ENCODE results near the gene CCDC126.
"Not testable (repeated sequence)": the region's sequence is repeated elsewhere in the genome, so short reads cannot be mapped to it uniquely, and the experiment has no call there.

The CCDC126 gene

DNA sequence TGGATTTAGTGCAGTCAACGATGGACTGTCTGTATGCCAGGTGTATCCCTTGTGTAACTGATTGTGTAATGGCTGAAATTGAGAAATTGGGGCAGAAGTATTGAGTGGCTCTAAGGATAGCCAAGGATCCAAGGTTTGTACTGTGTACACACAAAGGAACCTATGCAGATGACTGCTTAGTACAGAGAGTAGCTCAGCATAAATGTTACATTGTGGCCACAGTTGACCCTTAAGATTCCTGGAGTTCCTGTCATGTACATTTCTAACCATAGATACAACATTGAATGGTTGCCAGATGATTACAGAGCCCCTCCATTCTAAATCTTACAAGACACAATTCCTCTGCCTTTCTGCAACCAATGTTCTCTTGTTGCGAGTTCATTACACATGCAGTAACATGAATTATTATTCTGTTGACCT lies 25.3 kb downstream of the CCDC126 start:
- DNase-seq (ENCODE audit: low read depth in 2 of 3, low spot score in 2 of 3), result no peak

DNA sequence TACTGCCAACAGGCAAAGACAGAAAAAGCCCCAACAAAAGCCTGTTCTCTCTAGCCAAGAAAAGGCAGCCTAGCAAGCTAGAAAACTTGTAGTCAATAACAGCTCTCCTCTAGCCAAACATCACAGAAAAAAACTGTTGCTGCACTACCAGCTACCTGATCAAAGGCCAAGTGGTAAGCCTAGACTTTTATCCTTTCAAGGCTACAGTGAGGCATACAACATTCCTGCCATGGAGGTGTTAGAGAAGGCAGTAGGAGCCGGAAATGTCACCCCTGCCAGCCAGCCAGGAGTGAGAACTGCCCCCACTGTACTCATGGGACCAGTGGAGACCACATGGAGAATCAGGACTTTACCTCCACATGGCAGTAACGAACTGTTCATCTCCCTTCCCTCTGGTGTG lies 31.2 kb downstream of the CCDC126 start:
- no peak for DNase-seq (ENCODE audit: low read depth in 2 of 3, low spot score in 2 of 3)

DNA sequence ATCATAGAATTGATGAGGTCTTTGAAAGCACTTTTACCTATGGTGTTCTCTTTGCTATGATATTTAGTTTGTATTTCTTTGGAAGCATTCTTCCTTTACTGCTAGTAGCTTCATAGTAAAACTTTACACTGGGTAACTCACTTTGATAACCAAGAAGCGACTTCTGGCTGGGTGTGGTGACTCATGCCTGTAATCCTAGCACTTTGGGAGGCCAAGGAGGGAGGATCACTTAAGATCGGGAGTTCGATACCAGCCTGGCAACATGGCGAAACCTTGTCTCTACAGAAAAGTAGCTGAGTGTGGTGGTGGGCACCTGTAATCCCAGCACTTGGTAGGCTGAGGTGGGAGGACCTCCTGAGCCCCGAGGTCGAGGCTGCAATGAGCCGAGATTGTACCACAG lies 36.2 kb downstream of the CCDC126 start:
- DNase-seq (ENCODE audit: low read depth in 2 of 3, low spot score in 2 of 3), result no peak

DNA sequence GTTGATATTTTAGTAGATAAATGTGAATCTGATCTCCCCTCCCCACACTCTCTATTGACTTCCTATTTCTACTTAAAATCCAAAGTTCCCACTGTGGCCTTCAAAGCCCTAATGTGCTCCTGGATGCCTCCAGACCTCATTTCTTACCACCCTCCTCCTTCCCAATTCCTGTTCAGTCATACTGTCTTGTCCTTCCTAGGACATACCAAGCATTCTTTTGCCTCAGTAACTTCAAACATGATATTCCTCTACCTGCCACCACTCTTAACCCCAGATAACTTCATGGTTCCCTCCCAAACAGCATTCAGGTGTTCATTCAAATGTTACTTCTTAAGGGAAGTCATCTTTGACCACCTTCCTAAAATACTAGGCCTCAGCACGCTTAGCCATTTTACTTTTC lies 48.6 kb downstream of the CCDC126 start:
- DNase-seq (ENCODE audit: low read depth in 2 of 3, low spot score in 2 of 3), result no peak

DNA sequence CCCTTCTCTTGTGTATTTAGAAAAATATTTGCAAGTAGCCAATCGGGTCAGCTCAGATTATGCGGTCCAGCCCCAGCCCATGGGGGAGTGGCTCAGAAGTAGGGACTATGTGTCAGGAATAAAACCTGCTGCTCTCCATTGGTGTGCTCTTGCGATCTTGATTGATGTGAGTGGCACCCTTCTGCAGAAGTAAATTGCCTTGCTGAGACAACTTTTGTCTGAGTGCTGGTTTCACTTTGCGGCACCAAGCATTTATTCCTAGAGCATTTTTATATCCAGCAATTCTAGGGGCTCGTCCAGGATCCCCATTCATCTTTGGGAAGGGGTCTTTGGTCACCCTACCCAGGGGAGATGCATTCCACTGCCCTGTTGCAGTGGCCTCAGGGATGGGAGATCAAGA lies 56.8 kb downstream of the CCDC126 start:
- DNase-seq (ENCODE audit: low read depth in 2 of 3, low spot score in 2 of 3), result no peak

DNA sequence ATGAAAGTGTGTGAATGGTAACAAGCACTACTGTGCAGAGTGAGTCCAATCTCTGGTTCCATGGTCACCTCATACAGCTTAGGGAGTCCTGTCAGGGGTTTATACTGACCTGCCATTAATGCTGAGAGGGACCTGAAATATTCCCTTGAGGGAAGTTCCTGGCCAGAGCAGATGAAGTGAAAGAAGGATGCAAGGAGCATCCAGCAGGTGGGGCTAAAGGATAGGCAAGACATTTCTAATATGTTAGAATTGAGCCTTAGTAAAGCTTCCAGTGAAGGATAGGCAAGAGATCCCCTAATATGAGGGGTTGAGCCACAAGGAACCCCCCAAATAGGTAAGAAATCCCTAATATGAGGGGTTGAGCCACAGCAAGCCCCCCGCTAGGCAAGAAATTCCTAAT lies 57.3 kb downstream of the CCDC126 start:
- DNase-seq (ENCODE audit: low read depth in 2 of 3, low spot score in 2 of 3), result no peak

DNA sequence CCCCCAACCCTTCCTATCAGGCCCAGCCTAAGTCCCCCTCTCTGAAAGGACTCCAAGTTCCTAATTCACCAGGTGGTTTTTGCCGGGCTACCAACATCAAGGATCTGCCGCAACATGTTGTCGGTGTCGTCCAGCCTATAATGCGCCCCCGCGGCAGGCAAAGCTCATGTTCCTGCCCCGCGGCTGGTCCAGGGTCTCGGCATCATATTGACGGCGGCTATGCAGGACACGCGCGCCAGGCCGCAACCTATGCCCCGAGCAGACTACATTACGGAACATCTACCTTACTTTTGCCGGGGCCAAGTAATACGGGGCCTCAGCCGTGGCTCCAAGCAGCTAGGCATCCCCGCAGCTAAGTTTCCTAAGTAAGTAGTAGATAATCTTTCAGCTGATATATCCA lies 58.3 kb downstream of the CCDC126 start:
- no peak for DNase-seq (ENCODE audit: low read depth in 2 of 3, low spot score in 2 of 3)

DNA sequence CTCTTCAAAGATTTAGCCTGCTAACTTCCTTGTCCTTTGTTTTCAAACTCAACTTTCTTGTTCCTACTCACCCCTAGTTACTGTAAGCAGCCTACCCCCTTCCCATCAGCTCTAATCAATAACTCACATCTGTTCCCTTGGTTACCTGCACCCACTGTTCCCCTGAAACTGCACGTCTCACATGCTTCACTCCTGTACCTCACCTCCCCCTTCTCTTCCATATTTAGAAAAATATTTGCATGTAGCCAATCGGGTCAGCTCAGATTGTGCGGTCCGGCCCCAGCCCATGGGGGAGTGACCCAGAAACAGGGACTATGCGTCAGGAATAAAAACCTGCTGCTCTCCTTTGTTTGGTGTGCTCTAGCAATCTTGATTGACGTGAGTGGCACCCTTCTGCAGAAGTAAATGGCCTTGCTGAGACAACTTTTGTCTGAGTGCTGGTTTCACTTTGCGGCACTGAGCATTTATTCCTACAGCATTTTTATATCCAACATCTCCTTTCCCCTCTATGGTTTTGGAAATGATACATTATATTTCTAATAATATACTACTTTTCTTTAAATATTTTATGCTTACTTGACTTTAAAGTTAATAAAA lies 61.7 kb downstream of the CCDC126 start:
- DNase-seq (ENCODE audit: low read depth in 2 of 3, low spot score in 2 of 3), result no peak

DNA sequence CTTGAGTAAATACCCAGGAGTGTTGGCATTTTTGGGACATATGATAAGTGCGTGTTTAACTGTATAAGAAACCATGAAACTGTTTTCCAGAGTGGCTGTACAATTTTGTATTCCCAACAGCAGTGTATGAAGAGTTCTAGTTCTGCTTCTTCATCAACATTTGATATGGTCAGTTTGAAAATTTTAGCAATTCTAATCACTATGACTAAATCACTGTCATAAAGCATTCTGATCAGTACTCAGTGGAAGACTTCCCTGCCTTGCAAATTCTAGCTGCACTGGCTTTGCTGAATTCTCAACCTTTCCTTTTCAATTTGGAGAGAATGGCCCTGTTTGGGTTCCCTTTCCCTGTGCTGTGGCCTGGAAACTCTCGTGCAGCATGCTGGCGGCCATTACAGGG lies 64.2 kb downstream of the CCDC126 start:
- no peak for DNase-seq (ENCODE audit: low read depth in 2 of 3, low spot score in 2 of 3)

DNA sequence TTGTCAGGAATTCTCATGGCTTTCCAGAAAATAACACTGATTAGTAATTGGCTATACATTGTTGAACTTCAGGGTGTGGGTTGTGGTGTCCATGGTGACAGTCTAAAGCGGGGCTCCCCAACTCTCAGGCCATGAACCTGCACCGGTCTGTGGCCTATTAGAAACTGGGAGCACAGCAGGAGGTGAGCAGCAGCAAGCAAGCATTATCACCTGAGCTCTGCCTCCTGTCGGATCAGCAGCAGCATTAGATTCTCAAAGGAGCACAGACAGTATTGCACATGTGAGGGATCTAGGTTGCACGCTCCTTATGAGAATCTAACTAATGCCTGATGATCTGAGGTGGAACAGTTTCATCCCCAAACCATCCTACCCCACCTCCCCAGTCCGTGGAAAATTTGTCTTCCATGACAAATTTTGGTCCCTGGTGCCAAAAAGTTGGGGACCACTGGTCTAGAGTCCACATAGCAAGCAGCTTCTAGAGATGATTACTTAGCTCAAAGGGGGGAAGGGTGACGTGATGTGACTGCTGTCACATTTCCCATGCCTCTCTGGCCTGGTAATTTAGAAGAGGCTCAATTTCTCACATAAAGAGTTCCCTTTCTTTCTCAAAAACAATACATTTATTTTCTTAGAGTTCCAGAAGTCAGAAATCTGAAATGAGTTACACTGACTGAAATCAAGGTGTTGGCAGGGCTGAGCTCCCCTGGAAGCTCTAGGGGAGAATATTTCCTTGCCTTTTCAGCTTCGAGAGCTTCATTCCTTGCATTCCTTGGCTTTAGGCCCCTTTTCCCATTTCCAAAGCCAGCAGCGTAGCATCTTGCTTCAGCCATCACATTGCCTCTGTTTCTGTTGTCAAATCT lies 65.2 kb downstream of the CCDC126 start:
- no peak for DNase-seq (ENCODE audit: low read depth in 2 of 3, low spot score in 2 of 3)

DNA sequence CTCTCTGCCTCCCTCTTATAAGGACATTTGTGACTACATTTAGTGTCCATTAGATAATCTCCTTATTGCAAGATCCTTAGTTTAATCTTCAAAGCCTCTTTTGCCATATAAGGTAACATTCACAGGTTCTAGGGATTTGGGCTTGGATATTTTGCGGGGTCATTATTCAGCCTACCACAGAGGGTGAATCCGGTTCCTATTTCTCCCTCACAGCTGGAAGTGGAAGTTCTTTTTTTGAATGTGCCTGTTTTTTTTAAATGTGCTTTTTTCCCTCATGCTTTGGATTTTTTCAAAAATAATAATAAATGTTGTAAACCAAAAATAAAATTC lies 65.8 kb downstream of the CCDC126 start:
- DNase-seq (ENCODE audit: low read depth in 2 of 3, low spot score in 2 of 3), result no peak

DNA sequence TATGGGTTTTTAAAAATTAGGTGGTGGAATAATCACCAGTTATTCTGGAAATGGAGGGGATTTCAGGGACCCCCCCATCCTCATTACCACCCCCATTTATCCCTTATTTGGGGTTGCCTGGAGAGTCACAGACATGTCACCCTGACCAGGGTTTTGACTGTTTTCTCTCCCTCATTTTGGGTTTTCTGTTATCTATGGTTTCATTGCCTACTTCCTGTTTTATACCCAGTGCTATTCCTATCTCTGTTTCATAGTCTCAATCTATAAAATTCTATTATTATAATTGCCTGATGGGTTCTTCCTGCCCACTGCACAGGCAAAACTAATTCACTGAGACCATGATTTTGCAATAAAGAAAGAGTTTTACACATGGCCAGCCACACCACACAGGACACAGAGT lies 66.9 kb downstream of the CCDC126 start:
- DNase-seq (ENCODE audit: low read depth in 2 of 3, low spot score in 2 of 3), result no peak

DNA sequence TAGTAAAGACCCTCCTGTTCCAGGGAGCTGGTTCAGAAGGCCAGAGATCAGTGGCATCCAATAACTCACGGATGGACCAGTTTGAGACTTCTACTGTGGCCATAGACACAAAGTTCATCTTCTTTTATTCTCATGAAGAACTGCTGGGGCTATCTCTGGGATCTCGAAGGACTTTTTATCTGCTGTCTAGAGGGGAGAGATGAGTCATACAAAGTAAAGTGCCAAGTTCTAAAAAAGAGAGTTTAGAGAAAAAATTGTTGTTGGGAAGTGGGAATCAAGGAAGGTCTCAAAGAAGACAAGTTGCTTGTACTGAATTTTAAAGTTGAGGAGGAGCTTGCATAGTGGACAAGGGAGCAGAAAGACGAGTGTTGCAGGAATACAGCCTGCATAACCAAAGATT lies 74.9 kb downstream of the CCDC126 start:
- no peak for DNase-seq (ENCODE audit: low read depth in 2 of 3, low spot score in 2 of 3)

DNA sequence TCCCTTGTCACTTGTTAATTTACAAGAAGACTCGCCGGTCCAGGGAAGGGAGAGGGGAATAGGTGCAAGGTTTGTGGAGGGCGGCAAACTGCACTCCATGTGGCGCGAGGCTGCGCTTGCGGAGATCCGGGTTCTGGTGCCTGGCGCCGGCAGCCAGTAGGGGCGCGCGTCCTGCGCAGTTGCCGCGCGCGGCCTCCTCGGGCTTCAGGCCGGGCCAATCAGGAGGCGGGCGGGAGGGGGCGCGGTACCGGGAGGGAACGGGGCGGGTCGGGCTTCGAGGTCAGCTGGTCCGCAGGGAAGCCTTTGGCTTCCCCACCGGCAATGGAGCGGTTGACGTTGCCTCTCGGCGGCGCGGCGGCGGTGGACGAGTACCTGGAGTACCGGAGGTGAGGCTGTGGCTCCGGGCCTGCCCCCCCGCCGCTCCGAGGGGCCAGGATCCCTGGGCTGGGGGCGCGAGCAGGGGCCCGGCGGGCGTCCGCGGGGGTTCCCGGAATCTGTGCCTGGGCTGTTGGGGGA lies 82.8 kb downstream of the CCDC126 start, which contains the start of gene FAM221A:
TSS of gene FAM221A (plus strand) at position 302 of the 516 bp plus-strand sequence. CDS start at position 322, 20 bp downstream.
- peak; percentile 57 to 73 (median 62) for DNase-seq (ENCODE audit: low read depth in 2 of 3, low spot score in 2 of 3)

DNA sequence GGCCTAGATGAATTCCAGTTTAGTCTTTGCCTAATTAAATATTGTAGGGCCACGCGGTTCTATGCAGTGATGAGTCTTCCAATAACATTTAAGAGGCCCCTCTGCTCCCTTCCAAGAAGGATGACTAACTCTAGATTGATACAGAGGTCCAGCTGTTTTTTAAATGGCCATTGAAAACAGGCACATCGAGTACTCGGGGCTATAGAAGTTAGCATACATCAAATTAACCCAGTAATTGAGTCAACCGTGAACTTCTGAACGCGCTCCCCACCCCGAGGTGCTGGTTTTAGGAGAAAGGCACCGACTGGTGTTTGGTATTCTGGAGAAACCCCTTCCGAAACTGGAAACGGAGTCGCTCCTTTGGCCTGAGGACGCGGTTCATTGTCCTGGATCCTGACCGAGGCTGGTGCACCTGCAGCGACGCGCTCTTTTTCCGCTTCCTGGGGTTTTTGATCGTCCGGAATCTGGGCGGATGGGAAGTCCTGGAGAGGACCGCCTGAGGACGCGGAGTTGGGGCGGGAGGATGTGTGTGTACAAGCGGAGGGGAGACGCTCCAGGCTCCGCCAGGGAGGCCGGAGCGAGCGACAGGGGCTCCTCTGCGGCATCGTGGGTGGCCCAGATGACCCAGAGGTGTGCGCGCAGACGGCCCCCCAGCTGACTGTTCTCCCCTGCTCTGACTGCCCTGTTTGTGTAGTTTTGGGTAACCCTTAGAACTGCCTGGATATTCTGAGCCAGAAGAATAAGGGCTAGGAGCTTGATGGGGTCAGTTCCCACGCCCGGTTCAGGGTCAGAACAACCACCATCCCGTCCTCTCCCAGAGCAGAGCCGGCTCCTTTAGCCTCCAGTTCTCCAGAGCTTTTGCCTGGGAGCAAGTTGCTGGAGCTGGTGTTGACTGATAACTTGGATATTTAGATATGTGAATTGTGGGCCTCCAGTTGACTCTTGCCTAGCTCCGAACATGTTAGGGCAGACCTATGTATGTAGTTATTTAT lies 83.5 kb downstream of the CCDC126 start:
- DNase-seq (ENCODE audit: low read depth in 2 of 3, low spot score in 2 of 3), result peak in 1 of 3 experiments; percentile 3

DNA sequence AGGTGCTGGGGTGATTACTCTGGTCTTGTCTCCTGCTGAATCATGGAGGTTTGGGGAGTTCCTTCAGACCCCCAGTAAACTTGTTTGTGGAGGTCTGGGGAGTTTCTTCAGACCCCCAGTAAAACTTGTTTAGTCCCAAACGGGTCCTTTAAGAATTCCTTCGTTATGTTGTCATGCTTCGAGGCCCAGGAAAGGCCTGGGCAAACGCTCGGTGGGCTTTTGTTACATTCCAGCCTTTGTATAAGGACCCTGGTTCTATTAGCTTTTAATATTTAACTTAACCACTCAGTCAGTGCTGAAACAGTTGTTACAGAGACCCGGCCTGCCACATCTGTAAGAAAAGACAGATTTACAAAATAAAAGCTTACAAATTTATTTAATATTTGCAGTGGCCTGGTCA lies 86.9 kb downstream of the CCDC126 start:
- not testable (repeated sequence) for DNase-seq (ENCODE audit: low read depth in 2 of 3, low spot score in 2 of 3)

DNA sequence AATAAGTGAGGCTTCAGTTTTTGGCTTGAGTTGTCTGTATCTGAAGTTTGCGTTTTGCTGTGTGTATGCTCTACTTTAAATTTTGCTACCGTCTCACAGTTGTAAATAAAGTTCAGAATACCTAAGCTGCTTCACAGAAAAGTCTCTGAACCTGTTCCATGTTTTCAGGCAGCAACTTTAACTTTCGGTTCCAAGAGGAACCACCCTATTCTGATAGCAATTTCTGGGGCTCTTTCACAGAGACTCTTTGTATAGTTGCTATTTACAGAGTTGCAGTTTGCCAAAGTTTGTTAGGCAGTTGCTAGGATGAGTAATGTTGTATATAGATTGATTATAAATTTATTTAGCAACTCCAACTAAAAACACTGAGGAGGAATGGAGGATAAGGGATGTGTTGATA lies 88.5 kb downstream of the CCDC126 start:
- DNase-seq (ENCODE audit: low read depth in 2 of 3, low spot score in 2 of 3), result no peak

DNA sequence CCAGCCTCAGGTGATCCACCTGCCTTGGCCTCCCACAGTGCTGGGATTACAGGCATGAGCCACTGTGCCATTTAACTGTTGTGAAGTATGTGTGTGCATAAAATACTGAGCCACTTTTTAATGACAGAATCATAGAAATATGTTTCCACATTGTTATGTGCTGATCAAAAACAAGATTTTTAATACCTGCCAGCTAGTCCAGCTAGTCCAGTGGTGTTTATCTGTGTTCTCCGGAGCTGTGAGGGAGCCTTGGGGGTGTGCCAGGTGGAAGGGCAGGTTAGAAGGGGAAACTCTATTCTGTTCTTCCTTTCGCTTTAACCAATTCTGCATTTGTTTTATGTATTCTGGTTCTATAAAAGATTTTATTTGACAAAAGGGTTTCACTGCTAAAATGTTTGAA lies 89.8 kb downstream of the CCDC126 start:
- no peak for DNase-seq (ENCODE audit: low read depth in 2 of 3, low spot score in 2 of 3)

DNA sequence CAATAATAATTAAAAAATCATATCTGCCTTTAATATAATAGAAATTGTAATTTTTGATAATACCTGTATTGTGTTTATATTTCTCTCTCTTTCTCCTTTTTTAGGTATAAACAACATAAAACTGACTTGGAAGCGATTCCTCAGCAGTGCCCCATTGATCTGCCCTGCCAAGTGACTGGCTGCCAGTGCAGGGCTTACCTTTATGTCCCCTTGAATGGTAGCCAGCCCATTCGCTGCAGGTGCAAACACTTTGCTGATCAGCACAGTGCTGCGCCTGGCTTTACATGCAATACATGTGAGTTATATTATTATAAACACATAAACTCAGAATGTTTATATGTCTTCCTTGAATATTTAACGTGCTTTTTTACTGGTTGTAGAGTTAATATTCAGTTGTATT lies 92.0 kb downstream of the CCDC126 start:
- no peak for DNase-seq (ENCODE audit: low read depth in 2 of 3, low spot score in 2 of 3)

DNA sequence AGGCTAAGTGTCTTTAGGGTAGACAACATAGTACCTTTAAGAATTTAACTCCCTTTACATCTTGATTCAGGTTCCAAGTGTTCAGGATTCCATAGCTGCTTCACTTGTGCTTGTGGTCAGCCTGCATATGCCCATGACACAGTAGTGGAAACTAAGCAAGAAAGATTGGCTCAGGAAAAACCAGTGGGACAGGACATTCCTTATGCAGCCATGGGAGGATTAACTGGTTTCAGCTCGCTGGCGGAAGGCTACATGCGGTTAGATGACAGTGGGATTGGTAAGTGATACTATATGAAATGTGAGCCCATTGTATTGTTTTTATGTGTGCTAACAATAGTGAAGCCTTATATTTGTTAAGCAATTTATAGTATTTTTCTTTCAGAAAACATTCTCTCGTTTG lies 94.1 kb downstream of the CCDC126 start:
- no peak for DNase-seq (ENCODE audit: low read depth in 2 of 3, low spot score in 2 of 3)

DNA sequence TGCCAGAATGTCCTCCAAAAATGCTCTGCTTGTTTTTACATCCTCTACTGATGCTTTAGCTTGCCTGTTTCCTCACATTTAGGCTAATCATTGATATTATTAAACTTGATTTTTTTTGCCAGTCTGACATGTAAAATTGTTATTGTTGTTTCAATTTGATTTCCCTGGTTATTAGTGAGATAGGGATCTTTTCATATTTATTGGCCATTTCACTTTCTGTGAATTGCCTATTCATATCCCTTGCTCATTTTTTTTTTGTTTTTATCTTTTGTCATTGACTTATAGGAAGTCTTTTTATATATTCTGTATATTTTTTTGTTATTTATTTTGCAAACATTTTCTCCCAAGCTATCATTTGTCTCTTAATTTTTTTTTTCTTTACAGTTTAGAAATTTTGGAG lies 96.0 kb downstream of the CCDC126 start:
- DNase-seq (ENCODE audit: low read depth in 2 of 3, low spot score in 2 of 3), result no peak
